Measurements from ENCODE around the gene PRSS16.
"Not testable (repeated sequence)": the region's sequence is repeated elsewhere in the genome, so short reads cannot be mapped to it uniquely, and the experiment has no call there.

The PRSS16 gene, protein sequence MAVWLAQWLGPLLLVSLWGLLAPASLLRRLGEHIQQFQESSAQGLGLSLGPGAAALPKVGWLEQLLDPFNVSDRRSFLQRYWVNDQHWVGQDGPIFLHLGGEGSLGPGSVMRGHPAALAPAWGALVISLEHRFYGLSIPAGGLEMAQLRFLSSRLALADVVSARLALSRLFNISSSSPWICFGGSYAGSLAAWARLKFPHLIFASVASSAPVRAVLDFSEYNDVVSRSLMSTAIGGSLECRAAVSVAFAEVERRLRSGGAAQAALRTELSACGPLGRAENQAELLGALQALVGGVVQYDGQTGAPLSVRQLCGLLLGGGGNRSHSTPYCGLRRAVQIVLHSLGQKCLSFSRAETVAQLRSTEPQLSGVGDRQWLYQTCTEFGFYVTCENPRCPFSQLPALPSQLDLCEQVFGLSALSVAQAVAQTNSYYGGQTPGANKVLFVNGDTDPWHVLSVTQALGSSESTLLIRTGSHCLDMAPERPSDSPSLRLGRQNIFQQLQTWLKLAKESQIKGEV

DNA sequence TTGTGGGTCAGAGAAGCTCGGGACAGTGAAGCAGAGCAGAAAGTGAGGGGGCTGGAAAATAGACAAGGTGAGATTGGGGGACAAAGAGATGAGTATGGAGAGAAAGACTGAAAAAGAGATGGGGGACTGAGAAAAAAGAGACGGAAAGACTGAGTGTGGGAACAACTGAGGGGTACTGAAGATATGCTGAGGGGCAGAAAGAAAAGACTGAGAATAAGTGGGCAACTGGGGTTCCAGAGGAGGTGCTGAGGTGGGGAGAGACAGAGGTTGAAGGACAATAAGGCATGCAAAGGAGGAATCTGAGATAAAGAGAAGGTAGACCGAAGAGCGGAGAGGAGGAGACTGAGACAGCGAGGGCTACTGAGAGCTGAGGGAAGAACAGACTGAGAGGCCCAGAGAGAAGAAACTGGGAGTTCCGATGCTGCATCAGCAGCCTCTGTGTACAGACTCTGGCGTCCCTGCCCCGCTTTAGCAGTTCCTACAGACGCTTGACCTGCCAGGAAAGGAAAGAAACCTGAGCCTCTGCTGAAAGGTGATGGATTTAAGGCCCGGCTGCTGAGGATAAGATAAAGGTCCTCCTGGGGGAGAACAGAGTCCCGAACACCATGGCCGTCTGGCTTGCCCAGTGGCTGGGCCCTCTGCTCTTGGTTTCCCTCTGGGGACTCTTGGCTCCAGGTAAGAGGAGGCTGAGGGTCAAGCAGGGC, at the start of gene PRSS16:
PRSS16 (plus strand) TSS at position 569 of the 704 bp plus-strand sequence; CDS start at position 606, 37 bp downstream.
- H3K4me1 ChIP-seq (ENCODE audit: control insufficient read depth in 2 of 2, insufficient read depth in 2 of 2, low read length in 2 of 2), result peaks cover 0 to 4% of the 10 kb centered on the region in 2 donors
- H3K36me3 ChIP-seq (ENCODE audit: control insufficient read depth in 2 of 2, insufficient read depth in 2 of 2, low read length in 2 of 2), result no peaks in the 10 kb centered on the region
- no peak within 1 kb of the TSS for H3K27ac ChIP-seq (ENCODE audit: low read depth in 2 of 2, low read length in 2 of 2)
- H3K4me3 ChIP-seq (ENCODE audit: low read length in 2 of 2), result no peak within 1 kb of the TSS
- H3K27me3 ChIP-seq (ENCODE audit: control insufficient read depth in 2 of 2, insufficient read depth in 2 of 2, low read length in 2 of 2), result peaks cover 7 to 8% of the 10 kb centered on the region in 2 donors
- H3K9ac ChIP-seq (ENCODE audit: low read depth in 1 of 2, low read length in 2 of 2), result no peak within 1 kb of the TSS
- H3K9me3 ChIP-seq (ENCODE audit: control insufficient read depth in 2 of 2, low read length in 2 of 2), result no peaks in the 10 kb centered on the region

DNA sequence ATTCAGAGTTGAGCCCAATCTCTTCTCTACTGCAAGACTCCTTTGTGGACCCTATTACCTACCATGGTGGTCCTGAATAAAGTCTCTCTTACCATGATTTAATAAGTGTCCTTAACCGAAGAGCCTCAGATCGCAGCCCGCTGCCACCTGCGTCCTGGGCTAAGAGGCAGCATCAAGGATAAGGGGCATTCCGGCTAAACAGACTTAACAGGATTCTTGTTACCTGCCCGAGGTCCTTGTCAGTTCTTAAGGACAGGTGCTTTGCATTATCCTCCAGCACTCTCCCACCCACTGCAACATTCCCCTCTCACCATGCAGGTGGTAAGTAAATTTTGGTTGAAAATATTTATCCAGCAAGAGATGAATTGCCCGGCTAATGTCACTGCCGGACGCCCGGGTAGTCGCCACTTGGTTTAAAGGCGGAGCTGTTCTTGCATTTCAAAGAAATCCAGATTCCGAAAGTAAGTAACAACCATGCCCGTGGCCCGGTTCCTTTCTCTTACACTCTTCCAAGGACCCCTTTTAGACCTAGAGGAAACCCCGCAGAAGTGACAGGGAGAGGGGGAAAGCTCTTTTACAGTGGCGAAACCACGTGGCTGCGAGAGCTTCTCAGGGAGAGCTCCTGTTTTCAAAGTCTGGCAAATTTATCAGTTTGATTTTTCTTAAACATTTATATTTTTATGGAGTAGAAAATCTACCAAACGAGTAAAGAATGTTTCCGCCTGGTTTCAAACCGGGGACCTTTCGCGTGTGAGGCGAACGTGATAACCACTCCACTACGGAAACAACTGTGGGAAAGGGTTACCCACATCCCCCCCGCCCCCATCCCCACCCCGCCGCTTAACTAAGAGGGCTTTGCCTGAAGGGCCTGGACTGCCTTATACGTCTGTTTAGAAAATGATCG, 41.9 kb upstream of the PRSS16 start:
- H3K9me3 ChIP-seq (ENCODE audit: control insufficient read depth in 2 of 2, low read length in 2 of 2), result no peaks in the 10 kb centered on the region
- H3K36me3 ChIP-seq (ENCODE audit: control insufficient read depth in 2 of 2, insufficient read depth in 2 of 2, low read length in 2 of 2), result no peaks in the 10 kb centered on the region
- H3K4me1 ChIP-seq (ENCODE audit: control insufficient read depth in 2 of 2, insufficient read depth in 2 of 2, low read length in 2 of 2), result no peaks in the 10 kb centered on the region
- no peak overlapping the region for H3K27ac ChIP-seq (ENCODE audit: low read depth in 2 of 2, low read length in 2 of 2)
- peaks cover 0 to 6% of the 10 kb centered on the region in 2 donors for H3K27me3 ChIP-seq (ENCODE audit: control insufficient read depth in 2 of 2, insufficient read depth in 2 of 2, low read length in 2 of 2)
- no peak overlapping the region for H3K9ac ChIP-seq (ENCODE audit: low read depth in 1 of 2, low read length in 2 of 2)
- H3K4me3 ChIP-seq (ENCODE audit: low read length in 2 of 2), result no peak overlapping the region

DNA sequence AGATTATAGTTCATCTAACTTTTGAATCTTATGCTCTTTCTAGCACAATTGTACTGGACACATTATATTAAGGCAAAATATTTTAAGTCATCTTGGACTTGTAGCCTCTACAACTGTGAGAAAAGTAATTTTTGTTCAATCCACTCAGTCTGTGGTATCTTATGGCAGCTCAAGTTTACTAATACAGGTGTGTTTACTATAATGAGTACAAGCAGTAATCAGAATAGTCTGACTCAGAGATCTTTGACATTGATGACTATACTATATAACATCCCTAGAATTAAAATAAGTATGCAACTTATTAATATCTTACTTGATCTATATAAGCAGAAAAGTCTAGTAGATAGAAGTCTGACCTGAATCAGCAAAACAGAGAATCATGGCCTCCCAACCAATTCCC, 40.7 kb upstream of the PRSS16 start:
- Histone ChIP-seq H3K4me1 (ENCODE audit: control insufficient read depth in 2 of 2, insufficient read depth in 2 of 2, low read length in 2 of 2) (no peaks in the 10 kb centered on the region), H3K4me3 (ENCODE audit: low read length in 2 of 2) (no peak overlapping the region), H3K9me3 (ENCODE audit: control insufficient read depth in 2 of 2, low read length in 2 of 2) (no peaks in the 10 kb centered on the region), H3K27ac (ENCODE audit: low read depth in 2 of 2, low read length in 2 of 2) (no peak overlapping the region), H3K36me3 (ENCODE audit: control insufficient read depth in 2 of 2, insufficient read depth in 2 of 2, low read length in 2 of 2) (no peaks in the 10 kb centered on the region), H3K27me3 (ENCODE audit: control insufficient read depth in 2 of 2, insufficient read depth in 2 of 2, low read length in 2 of 2) (peaks cover 0 to 6% of the 10 kb centered on the region in 2 donors), H3K9ac (ENCODE audit: low read depth in 1 of 2, low read length in 2 of 2) (no peak overlapping the region)

DNA sequence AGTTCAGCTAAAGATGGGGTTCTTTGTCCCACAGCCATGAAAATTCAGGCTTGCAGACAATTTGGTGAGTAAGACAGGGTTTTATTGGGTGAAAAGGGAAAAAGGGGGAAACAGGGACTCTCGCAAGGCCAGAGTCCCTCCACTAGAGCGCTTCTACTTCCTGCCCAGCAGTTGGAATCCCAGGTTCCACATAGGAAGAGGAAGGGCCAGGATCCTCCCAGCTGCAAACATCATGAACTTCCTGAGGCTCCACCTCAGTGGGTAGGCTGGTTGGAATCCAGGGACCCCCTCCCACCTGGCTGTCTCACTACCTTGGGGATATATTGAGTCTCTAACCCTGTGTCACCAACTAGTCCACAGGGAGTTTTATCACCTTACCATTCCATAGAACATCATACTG, 39.5 kb upstream of the PRSS16 start:
- Histone ChIP-seq H3K4me1 (ENCODE audit: control insufficient read depth in 2 of 2, insufficient read depth in 2 of 2, low read length in 2 of 2) (no peaks in the 10 kb centered on the region), H3K9ac (ENCODE audit: low read depth in 1 of 2, low read length in 2 of 2) (no peak overlapping the region), H3K4me3 (ENCODE audit: low read length in 2 of 2) (no peak overlapping the region), H3K27ac (ENCODE audit: low read depth in 2 of 2, low read length in 2 of 2) (no peak overlapping the region), H3K9me3 (ENCODE audit: control insufficient read depth in 2 of 2, low read length in 2 of 2) (no peaks in the 10 kb centered on the region), H3K27me3 (ENCODE audit: control insufficient read depth in 2 of 2, insufficient read depth in 2 of 2, low read length in 2 of 2) (peaks cover 0 to 6% of the 10 kb centered on the region in 2 donors), H3K36me3 (ENCODE audit: control insufficient read depth in 2 of 2, insufficient read depth in 2 of 2, low read length in 2 of 2) (no peaks in the 10 kb centered on the region)

DNA sequence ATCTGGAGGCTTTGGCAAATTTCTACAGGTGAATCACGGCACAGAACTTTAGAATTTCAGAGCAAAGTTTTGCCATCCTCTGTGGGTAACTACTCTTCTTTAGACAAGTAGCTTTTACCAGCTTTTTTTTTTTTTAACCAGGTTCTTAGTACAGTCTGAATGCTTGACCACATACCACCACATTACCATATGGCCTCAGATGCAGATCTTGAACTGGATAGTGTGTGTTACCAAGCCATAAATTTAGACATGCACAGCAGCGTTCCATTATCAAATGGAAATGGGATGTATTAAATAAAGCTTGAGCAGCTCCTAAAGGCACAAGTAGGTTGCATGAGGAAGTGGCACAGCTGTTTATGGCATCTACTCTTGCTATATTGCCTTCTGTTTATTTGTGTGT, 38.3 kb upstream of the PRSS16 start:
- peaks cover 0 to 6% of the 10 kb centered on the region in 2 donors for H3K27me3 ChIP-seq (ENCODE audit: control insufficient read depth in 2 of 2, insufficient read depth in 2 of 2, low read length in 2 of 2)
- no peaks in the 10 kb centered on the region for H3K4me1 ChIP-seq (ENCODE audit: control insufficient read depth in 2 of 2, insufficient read depth in 2 of 2, low read length in 2 of 2)
- H3K4me3 ChIP-seq (ENCODE audit: low read length in 2 of 2), result no peak overlapping the region
- no peaks in the 10 kb centered on the region for H3K9me3 ChIP-seq (ENCODE audit: control insufficient read depth in 2 of 2, low read length in 2 of 2)
- no peaks in the 10 kb centered on the region for H3K36me3 ChIP-seq (ENCODE audit: control insufficient read depth in 2 of 2, insufficient read depth in 2 of 2, low read length in 2 of 2)
- H3K27ac ChIP-seq (ENCODE audit: low read depth in 2 of 2, low read length in 2 of 2), result no peak overlapping the region
- H3K9ac ChIP-seq (ENCODE audit: low read depth in 1 of 2, low read length in 2 of 2), result no peak overlapping the region

DNA sequence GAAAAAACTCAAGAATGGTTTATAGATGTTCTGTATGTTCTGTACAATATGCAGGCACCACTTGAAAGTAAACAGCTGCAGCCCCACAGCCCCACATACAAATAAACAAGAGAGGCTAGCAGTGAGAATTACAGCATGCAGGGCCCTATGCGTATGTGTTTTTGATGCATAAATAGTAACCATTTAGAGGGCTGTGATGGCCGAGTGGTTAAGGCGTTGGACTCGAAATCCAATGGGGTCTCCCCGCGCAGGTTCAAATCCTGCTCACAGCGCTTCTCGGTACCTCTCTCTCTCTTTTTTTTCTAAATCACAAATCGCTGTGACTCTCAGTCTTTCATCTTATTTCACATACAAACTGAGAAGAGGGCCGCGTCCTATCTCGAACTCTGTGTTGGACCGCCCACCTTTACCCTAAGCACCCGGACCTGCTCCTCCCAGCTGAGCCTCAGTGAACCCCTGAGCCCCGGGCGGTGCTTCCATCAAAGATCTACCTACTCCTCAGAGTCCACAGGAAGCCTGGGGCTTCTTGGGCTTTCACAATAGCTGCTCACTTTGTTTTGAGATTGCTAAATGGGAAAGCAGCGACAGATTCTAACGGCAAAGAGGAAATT, 37.7 kb upstream of the PRSS16 start:
- Histone ChIP-seq H3K36me3 (ENCODE audit: control insufficient read depth in 2 of 2, insufficient read depth in 2 of 2, low read length in 2 of 2) (no peaks in the 10 kb centered on the region), H3K9me3 (ENCODE audit: control insufficient read depth in 2 of 2, low read length in 2 of 2) (no peaks in the 10 kb centered on the region), H3K9ac (ENCODE audit: low read depth in 1 of 2, low read length in 2 of 2) (no peak overlapping the region), H3K27me3 (ENCODE audit: control insufficient read depth in 2 of 2, insufficient read depth in 2 of 2, low read length in 2 of 2) (peaks cover 0 to 6% of the 10 kb centered on the region in 2 donors), H3K4me1 (ENCODE audit: control insufficient read depth in 2 of 2, insufficient read depth in 2 of 2, low read length in 2 of 2) (no peaks in the 10 kb centered on the region), H3K4me3 (ENCODE audit: low read length in 2 of 2) (no peak overlapping the region), H3K27ac (ENCODE audit: low read depth in 2 of 2, low read length in 2 of 2) (no peak overlapping the region)

DNA sequence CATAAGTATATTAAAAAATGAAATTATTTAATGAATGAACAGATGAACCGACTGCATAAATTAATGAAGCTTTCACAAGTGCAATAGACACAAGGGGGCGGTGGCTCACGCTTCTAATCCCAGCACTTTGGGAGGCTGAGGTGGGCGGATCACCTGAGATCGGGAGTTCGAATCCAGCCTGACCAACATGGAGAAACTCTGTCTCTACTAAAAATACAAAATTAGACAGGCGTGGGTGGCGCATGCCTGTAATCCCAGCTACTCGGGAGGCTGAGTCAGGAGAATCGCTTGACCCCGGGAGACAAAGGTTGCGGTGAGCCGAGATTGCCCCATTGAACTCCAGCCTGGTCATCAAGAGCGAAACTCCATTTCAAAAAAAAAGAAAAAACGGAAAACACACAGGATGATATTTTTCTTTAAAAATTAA, 34.4 kb upstream of the PRSS16 start:
- H3K27me3 ChIP-seq (ENCODE audit: control insufficient read depth in 2 of 2, insufficient read depth in 2 of 2, low read length in 2 of 2); H3K36me3 ChIP-seq (ENCODE audit: control insufficient read depth in 2 of 2, insufficient read depth in 2 of 2, low read length in 2 of 2); H3K9ac ChIP-seq (ENCODE audit: low read depth in 1 of 2, low read length in 2 of 2); H3K4me1 ChIP-seq (ENCODE audit: control insufficient read depth in 2 of 2, insufficient read depth in 2 of 2, low read length in 2 of 2); H3K4me3 ChIP-seq (ENCODE audit: low read length in 2 of 2); H3K9me3 ChIP-seq (ENCODE audit: control insufficient read depth in 2 of 2, low read length in 2 of 2); H3K27ac ChIP-seq (ENCODE audit: low read depth in 2 of 2, low read length in 2 of 2): not testable (repeated sequence)

DNA sequence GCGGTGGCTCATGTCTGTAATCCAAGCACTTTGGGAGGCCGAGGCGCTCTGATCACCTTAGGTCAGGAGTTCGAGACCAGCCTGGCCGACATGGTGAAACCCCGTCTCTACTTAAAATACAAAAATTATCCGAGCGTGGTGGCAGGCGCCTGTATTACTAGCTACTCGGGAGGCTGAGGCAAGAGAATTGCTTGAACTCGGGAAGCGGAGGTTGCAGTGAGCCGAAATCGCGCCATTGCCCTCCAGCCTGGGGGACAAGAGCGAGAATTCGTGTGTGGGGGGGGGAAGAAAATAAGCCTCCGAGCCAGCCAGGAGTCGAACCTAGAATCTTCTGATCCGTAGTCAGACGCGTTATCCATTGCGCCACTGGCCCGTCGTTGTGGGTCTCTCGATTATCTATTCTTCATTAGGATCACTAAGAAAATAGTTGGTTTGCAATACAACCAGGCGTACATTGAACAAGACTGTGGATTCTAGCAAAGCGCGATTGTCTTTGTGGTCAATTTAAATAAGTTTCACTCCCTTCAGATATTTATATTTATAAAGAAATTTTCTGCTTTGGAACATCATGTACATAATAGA, 33.9 kb upstream of the PRSS16 start:
- Histone ChIP-seq H3K9ac (ENCODE audit: low read depth in 1 of 2, low read length in 2 of 2) (no peak overlapping the region), H3K36me3 (ENCODE audit: control insufficient read depth in 2 of 2, insufficient read depth in 2 of 2, low read length in 2 of 2) (no peaks in the 10 kb centered on the region), H3K27me3 (ENCODE audit: control insufficient read depth in 2 of 2, insufficient read depth in 2 of 2, low read length in 2 of 2) (peaks cover 0 to 2% of the 10 kb centered on the region in 2 donors), H3K9me3 (ENCODE audit: control insufficient read depth in 2 of 2, low read length in 2 of 2) (no peaks in the 10 kb centered on the region), H3K4me3 (ENCODE audit: low read length in 2 of 2) (no peak overlapping the region), H3K27ac (ENCODE audit: low read depth in 2 of 2, low read length in 2 of 2) (no peak overlapping the region), H3K4me1 (ENCODE audit: control insufficient read depth in 2 of 2, insufficient read depth in 2 of 2, low read length in 2 of 2) (no peaks in the 10 kb centered on the region)

DNA sequence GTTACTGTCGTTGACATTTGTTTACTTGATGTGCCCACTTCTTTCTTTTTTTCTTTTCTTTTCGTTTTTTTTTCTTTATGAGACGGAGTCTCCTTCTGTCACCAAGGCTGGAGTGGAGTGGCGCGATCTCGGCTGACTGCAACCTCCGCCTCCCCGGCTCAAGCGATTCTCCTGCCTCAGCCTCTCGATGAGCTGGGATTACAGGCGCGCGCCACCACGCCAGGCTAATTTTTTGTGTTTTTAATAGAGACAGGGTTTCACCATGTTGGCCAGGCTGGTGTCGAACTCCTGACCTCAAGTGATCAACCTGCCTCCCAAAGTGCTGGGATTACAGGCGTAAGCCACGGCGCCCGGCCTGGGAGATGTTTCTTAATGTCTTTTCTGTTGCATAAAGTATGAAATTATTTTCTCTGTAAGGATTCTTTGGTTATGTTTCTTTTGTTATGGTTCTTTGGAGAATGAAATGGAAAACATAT, 33.3 kb upstream of the PRSS16 start:
- no peaks in the 10 kb centered on the region for H3K4me1 ChIP-seq (ENCODE audit: control insufficient read depth in 2 of 2, insufficient read depth in 2 of 2, low read length in 2 of 2)
- H3K27me3 ChIP-seq (ENCODE audit: control insufficient read depth in 2 of 2, insufficient read depth in 2 of 2, low read length in 2 of 2), result peaks cover 0 to 2% of the 10 kb centered on the region in 2 donors
- H3K4me3 ChIP-seq (ENCODE audit: low read length in 2 of 2), result no peak overlapping the region
- no peak overlapping the region for H3K9ac ChIP-seq (ENCODE audit: low read depth in 1 of 2, low read length in 2 of 2)
- no peak overlapping the region for H3K27ac ChIP-seq (ENCODE audit: low read depth in 2 of 2, low read length in 2 of 2)
- no peaks in the 10 kb centered on the region for H3K36me3 ChIP-seq (ENCODE audit: control insufficient read depth in 2 of 2, insufficient read depth in 2 of 2, low read length in 2 of 2)
- no peaks in the 10 kb centered on the region for H3K9me3 ChIP-seq (ENCODE audit: control insufficient read depth in 2 of 2, low read length in 2 of 2)

Data from mucosa of rectum (tissue), 2 donors.